Suprapubic skin (tissue), 4 donors: ENCODE data around the gene HLCS.
"Not testable (repeated sequence)": the region's sequence is repeated elsewhere in the genome, so short reads cannot be mapped to it uniquely, and the experiment has no call there.

Experiments used
- POLR2A ChIP-seq, 2 donors: fragments of 450-650 bp; IDR thresholded peaks; one replicate each; pipeline ENCODE4 v1.6.1; 2017; ENCODE audit warnings: antibody characterized with exemption in 2 of 2, mild to moderate bottlenecking in 2 of 2, moderate library complexity in 2 of 2
- POLR2AphosphoS5 ChIP-seq, 3 donors: sonication (generic); formaldehyde crosslinking; IDR thresholded peaks; one replicate each; pipeline ENCODE4 v1.6.1; 2017; ENCODE audit warnings: antibody characterized with exemption in 3 of 3
- TF ChIP-seq, protein P1 (sequence below), 2 donors: fragments of 200-600 bp in 1 of 2; fragments of 450-650 bp in 1 of 2; sonication (generic) in 1 of 2; IDR thresholded peaks; one replicate each; pipeline ENCODE4 v1.5.1; 2016 to 2019; ENCODE audit warnings: antibody characterized with exemption in 2 of 2, mild to moderate bottlenecking in 1 of 2, moderate library complexity in 1 of 2

DNA sequence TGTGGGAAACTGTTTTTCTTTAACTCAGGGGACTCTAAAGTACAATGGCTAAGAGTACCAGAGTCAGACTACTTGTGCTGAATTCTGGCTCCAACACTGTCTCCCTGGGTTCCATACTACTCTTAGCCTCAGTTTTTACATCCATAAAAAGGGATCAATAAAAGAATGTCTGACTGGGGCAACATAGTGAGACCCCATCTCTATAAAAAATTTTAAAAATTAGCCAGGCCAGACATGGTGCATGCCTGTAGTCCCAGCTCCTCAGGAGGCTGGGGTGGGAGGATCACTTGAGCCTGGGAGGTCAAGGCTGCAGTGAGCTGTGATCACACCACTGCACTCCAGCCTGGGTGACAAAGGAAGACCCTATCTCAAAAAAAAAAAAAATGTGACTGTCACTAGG, 150.4 kb downstream of the HLCS start:
- TF ChIP-seq, protein P1, sequence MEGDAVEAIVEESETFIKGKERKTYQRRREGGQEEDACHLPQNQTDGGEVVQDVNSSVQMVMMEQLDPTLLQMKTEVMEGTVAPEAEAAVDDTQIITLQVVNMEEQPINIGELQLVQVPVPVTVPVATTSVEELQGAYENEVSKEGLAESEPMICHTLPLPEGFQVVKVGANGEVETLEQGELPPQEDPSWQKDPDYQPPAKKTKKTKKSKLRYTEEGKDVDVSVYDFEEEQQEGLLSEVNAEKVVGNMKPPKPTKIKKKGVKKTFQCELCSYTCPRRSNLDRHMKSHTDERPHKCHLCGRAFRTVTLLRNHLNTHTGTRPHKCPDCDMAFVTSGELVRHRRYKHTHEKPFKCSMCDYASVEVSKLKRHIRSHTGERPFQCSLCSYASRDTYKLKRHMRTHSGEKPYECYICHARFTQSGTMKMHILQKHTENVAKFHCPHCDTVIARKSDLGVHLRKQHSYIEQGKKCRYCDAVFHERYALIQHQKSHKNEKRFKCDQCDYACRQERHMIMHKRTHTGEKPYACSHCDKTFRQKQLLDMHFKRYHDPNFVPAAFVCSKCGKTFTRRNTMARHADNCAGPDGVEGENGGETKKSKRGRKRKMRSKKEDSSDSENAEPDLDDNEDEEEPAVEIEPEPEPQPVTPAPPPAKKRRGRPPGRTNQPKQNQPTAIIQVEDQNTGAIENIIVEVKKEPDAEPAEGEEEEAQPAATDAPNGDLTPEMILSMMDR (IDR thresholded peaks at IDR 0.05), result not testable (repeated sequence)
- TF ChIP-seq POLR2AphosphoS5, POLR2A (IDR thresholded peaks at IDR 0.05): not testable (repeated sequence)
